Neural progenitor cell (in vitro differentiated cells): Measurements from ENCODE around the gene CLEC2A. TPM values are rescaled to one million over a fixed set of nuclear protein-coding genes. Genes with fewer than 3 reads are reported as not detected.
A peak's percentile ranks its signal among the peaks of the same experiment; 100 is the strongest.

Experiments
- DNase-seq: peaks from one replicate; pipeline ENCODE4 v3.0.0-alpha.2; 2016; ENCODE audit warnings: low spot score
- H2AFZ ChIP-seq: fragments of 200-600 bp; sonication (generic); replicated peaks from 2 replicates; pipeline ENCODE4 v1.6.1; 2016; ENCODE audit warnings: antibody characterized with exemption
- H3F3A ChIP-seq: fragments of 200-600 bp; sonication (generic); 2 replicates; pipeline ENCODE4 v1.6.1; 2016; ENCODE audit warnings: antibody characterized with exemption, low read depth
- H3K27ac ChIP-seq: fragments of 200-600 bp; sonication (generic); 2 replicates; pipeline ENCODE4 v1.5.1; 2016; ENCODE audit warnings: mild to moderate bottlenecking
- H3K27me3 ChIP-seq: fragments of 200-600 bp; sonication (generic); 2 replicates; pipeline ENCODE4 v1.6.1; 2016; ENCODE audit warnings: mild to moderate bottlenecking, moderate library complexity
- H3K36me3 ChIP-seq: fragments of 200-600 bp; sonication (generic); 2 replicates; pipeline ENCODE4 v1.5.1; 2016
- H3K4me1 ChIP-seq: fragments of 200-600 bp; sonication (generic); 2 replicates; pipeline ENCODE4 v1.6.1; 2016; ENCODE audit warnings: mixed run types
- H3K4me2 ChIP-seq: fragments of 200-600 bp; sonication (generic); 2 replicates; pipeline ENCODE4 v1.6.1; 2016
- H3K4me3 ChIP-seq: fragments of 200-600 bp; sonication (generic); 2 replicates; pipeline ENCODE4 v1.5.1; 2016
- H3K79me2 ChIP-seq: fragments of 200-600 bp; sonication (generic); 2 replicates; pipeline ENCODE4 v1.6.1; 2016; ENCODE audit warnings: low read depth
- H3K9ac ChIP-seq: fragments of 200-600 bp; sonication (generic); 2 replicates; pipeline ENCODE4 v1.6.1; 2016
- H3K9me3 ChIP-seq: fragments of 200-600 bp; sonication (generic); 2 replicates; pipeline ENCODE4 v1.5.1; 2016; ENCODE audit warnings: low read depth
- H4K20me1 ChIP-seq: fragments of 200-600 bp; sonication (generic); 2 replicates; pipeline ENCODE4 v1.6.1; 2016; ENCODE audit warnings: low read depth
- H3K27ac Mint-ChIP-seq: 3 replicates; pipeline ENCODE4 v1.8.0; 2021; ENCODE audit warnings: mixed read lengths
- H3K27me3 Mint-ChIP-seq: 2 replicates; pipeline ENCODE4 v1.8.0; 2022; ENCODE audit warnings: low read depth, mild to moderate bottlenecking, inconsistent platforms, moderate library complexity, mixed read lengths; ENCODE audit not compliant: insufficient read depth
- H3K36me3 Mint-ChIP-seq: 3 replicates; pipeline ENCODE4 v1.8.0; 2021; ENCODE audit warnings: mixed read lengths
- H3K4me1 Mint-ChIP-seq: 3 replicates; pipeline ENCODE4 v1.8.0; 2021; ENCODE audit warnings: mixed read lengths
- H3K4me3 Mint-ChIP-seq: 3 replicates; pipeline ENCODE4 v1.8.0; 2021; ENCODE audit warnings: mild to moderate bottlenecking, moderate library complexity, mixed read lengths
- H3K9me3 Mint-ChIP-seq: 3 replicates; pipeline ENCODE4 v1.8.0; 2020; ENCODE audit warnings: mixed read lengths
- EZH2 ChIP-seq: fragments of 200-600 bp; sonication (generic); IDR thresholded peaks from 2 replicates; pipeline ENCODE4 v1.6.1; 2017; ENCODE audit warnings: antibody characterized with exemption, mild to moderate bottlenecking, moderate library complexity
- EZH2phosphoT487 ChIP-seq: fragments of 200-600 bp; sonication (generic); IDR thresholded peaks from 2 replicates; pipeline ENCODE4 v1.6.1; 2017; ENCODE audit warnings: antibody characterized with exemption
- total RNA-seq: library from RNA; depleted of rRNA; stranded (reverse); fragments of >200 nt; gene quantifications from 2 replicates; pipeline ENCODE4 v1.2.3, GENCODE V29; 2015; ENCODE audit warnings: low replicate concordance
- TF ChIP-seq, protein P1 (sequence below): fragments of 200-600 bp; sonication (generic); IDR thresholded peaks from 2 replicates; pipeline ENCODE4 v1.5.1; 2017; ENCODE audit warnings: antibody characterized with exemption, mild to moderate bottlenecking

The CLEC2A gene
- total RNA-seq, 1 donor from 2014 or later: not detected

DNA sequence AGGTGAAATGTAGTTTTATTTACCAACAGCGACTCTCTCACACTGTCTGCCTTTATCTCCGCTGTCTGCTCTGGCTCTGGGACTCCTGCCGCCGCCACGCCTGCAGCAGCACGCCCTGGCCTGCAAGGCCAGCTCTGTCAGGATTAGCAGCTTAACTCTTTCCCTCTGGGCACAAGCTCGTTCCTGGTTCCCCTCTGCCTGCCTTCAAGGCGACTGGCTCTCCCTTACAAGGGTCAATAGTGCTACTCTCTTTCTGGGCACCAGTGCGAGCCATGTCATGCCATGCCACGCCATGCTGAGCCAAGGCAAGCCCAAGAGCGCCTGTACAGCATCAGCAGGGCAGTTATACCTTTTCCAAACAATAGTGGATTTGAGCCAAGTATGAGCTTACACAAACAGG, 59.4 kb downstream of the CLEC2A start:
- peaks cover 4% of the 10 kb centered on the region for H3K27me3 Mint-ChIP-seq
- DNase-seq: peak; percentile 63
- TF ChIP-seq EZH2 (no peak), EZH2phosphoT487 (no peak)
- TF ChIP-seq, protein P1, sequence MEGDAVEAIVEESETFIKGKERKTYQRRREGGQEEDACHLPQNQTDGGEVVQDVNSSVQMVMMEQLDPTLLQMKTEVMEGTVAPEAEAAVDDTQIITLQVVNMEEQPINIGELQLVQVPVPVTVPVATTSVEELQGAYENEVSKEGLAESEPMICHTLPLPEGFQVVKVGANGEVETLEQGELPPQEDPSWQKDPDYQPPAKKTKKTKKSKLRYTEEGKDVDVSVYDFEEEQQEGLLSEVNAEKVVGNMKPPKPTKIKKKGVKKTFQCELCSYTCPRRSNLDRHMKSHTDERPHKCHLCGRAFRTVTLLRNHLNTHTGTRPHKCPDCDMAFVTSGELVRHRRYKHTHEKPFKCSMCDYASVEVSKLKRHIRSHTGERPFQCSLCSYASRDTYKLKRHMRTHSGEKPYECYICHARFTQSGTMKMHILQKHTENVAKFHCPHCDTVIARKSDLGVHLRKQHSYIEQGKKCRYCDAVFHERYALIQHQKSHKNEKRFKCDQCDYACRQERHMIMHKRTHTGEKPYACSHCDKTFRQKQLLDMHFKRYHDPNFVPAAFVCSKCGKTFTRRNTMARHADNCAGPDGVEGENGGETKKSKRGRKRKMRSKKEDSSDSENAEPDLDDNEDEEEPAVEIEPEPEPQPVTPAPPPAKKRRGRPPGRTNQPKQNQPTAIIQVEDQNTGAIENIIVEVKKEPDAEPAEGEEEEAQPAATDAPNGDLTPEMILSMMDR: no peak
- Histone ChIP-seq H2AFZ (no peak overlapping the region), H3F3A (peaks cover 8% of the 10 kb centered on the region), H3K27me3 (no peaks in the 10 kb centered on the region), H3K36me3 (no peaks in the 10 kb centered on the region), H3K79me2 (no peaks in the 10 kb centered on the region), H3K4me1 (peaks cover 30% of the 10 kb centered on the region), H3K9ac (no peak overlapping the region), H3K4me2 (peak overlapping the region; percentile 51), H3K9me3 (no peaks in the 10 kb centered on the region), H3K4me3 (no peak overlapping the region), H3K27ac (no peak overlapping the region), H4K20me1 (no peaks in the 10 kb centered on the region)
- H3K4me3 Mint-ChIP-seq: no peak overlapping the region
- peaks cover 3% of the 10 kb centered on the region for H3K9me3 Mint-ChIP-seq
- peaks cover 10% of the 10 kb centered on the region for H3K4me1 Mint-ChIP-seq
- no peak overlapping the region for H3K27ac Mint-ChIP-seq
- no peaks in the 10 kb centered on the region for H3K36me3 Mint-ChIP-seq

DNA sequence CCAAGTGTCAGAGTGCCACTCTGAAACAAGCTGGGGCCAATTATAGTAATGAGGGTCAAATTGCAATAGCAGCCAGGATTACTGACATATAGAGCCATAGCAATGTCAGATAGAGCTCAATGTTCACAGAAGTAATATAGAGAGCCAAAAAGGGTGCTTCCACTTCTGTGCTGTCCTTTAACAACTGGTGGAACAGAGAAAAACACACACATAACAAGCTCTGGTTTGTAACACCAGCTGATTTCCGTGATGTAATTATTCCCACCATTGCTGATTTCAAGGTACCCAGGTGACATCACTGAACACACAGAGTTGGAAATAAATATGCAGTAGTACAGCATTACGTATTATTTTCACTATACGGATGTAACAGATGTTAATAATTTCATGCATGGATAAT, 60.0 kb downstream of the CLEC2A start:
- Mint-ChIP-seq H3K27me3 (peaks cover 4% of the 10 kb centered on the region), H3K27ac (no peak overlapping the region), H3K4me3 (no peak overlapping the region), H3K9me3 (peaks cover 3% of the 10 kb centered on the region), H3K4me1 (peaks cover 10% of the 10 kb centered on the region), H3K36me3 (no peaks in the 10 kb centered on the region)
- H3K9me3 ChIP-seq: no peaks in the 10 kb centered on the region
- no peaks in the 10 kb centered on the region for H3K36me3 ChIP-seq
- H3K9ac ChIP-seq: no peak overlapping the region
- no peaks in the 10 kb centered on the region for H3K27me3 ChIP-seq
- H2AFZ ChIP-seq: no peak overlapping the region
- no peak overlapping the region for H3K27ac ChIP-seq
- no peak overlapping the region for H3K4me3 ChIP-seq
- no peaks in the 10 kb centered on the region for H4K20me1 ChIP-seq
- H3K4me1 ChIP-seq: peaks cover 30% of the 10 kb centered on the region
- TF ChIP-seq, protein P1: no peak
- TF ChIP-seq EZH2phosphoT487 (no peak), EZH2 (no peak)
- DNase-seq: no peak
- H3F3A ChIP-seq: peaks cover 8% of the 10 kb centered on the region
- peak overlapping the region; percentile 51 for H3K4me2 ChIP-seq
- no peaks in the 10 kb centered on the region for H3K79me2 ChIP-seq

DNA sequence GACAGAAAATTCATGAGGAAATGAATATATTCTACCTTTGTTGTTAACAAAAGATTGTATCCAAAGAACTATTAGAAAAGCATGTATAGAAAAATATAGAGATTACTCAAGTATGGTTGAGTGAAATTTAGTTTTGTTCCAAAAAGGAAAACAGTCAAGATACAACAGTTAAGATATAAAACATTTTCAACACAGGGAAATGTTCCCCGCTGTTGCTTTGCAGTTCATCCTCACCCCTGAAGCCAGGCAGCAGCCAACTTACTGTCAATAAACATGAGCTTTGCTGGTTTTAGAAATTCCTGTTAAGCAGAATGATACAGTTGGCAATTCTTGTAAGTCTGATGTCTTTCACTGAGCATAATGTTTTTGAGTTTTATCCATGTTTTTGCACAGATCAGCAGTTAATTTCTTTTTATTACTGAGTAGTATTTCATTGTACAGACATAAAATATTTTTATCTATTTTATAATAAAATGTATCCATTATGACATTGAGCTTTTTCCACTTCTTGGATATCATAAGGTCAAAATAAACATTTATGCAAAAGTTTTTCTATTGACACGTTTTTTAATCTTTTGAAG, 61.8 kb downstream of the CLEC2A start:
- no peak overlapping the region for H3K4me3 ChIP-seq
- H3K9me3 ChIP-seq: no peaks in the 10 kb centered on the region
- no peak overlapping the region for H3K27ac Mint-ChIP-seq
- H3K4me2 ChIP-seq: peak overlapping the region; percentile 43
- H3K27me3 ChIP-seq: no peaks in the 10 kb centered on the region
- no peak overlapping the region for H3K27ac ChIP-seq
- no peaks in the 10 kb centered on the region for H3K79me2 ChIP-seq
- no peak overlapping the region for H3K4me3 Mint-ChIP-seq
- H3K9me3 Mint-ChIP-seq: peaks cover 3% of the 10 kb centered on the region
- no peak for DNase-seq
- H3F3A ChIP-seq: peaks cover 8% of the 10 kb centered on the region
- no peak for TF ChIP-seq EZH2
- TF ChIP-seq, protein P1: no peak
- TF ChIP-seq EZH2phosphoT487: no peak
- H4K20me1 ChIP-seq: no peaks in the 10 kb centered on the region
- no peaks in the 10 kb centered on the region for H3K36me3 Mint-ChIP-seq
- H3K36me3 ChIP-seq: no peaks in the 10 kb centered on the region
- no peak overlapping the region for H2AFZ ChIP-seq
- H3K4me1 ChIP-seq: peaks cover 30% of the 10 kb centered on the region
- peaks cover 10% of the 10 kb centered on the region for H3K4me1 Mint-ChIP-seq
- H3K9ac ChIP-seq: no peak overlapping the region
- H3K27me3 Mint-ChIP-seq: peaks cover 3% of the 10 kb centered on the region
